Epithelial cell of esophagus (primary cell): ENCODE measurements around the gene SPATA2L.
"Not testable (repeated sequence)": the region's sequence is repeated elsewhere in the genome, so short reads cannot be mapped to it uniquely, and the experiment has no call there.

Source experiments
- DNase-seq: peaks from one replicate; pipeline ENCODE4 v3.0.0; 2010; ENCODE audit warnings: low read depth
- H3K4me3 ChIP-seq: 2 replicates; pipeline ENCODE4 v1.5.1; 2011; ENCODE audit warnings: mild to moderate bottlenecking, low read length, control low read depth
- CTCF ChIP-seq: IDR thresholded peaks from 2 replicates; pipeline ENCODE4 v1.5.1; 2011; ENCODE audit warnings: low read depth, mild to moderate bottlenecking, low read length, control low read depth, inconsistent platforms; ENCODE audit not compliant: insufficient read depth; ENCODE audit errors: missing control alignments

The SPATA2L gene

GRCh38 chr16:89693289-89693731, 8.2 kb downstream of the SPATA2L start:
- no peak for DNase-seq
- TF ChIP-seq CTCF, result no peak
- no peak overlapping the region for H3K4me3 ChIP-seq

- no peak for TF ChIP-seq CTCF
- no peak for DNase-seq
- no peak overlapping the region for H3K4me3 ChIP-seq
Observed at GRCh38 chr16:89691986-89692569, 9.4 kb downstream of the SPATA2L start.

GRCh38 chr16:89691231-89691985, 10.1 kb downstream of the SPATA2L start:
- H3K4me3 ChIP-seq, result no peak overlapping the region
- no peak for DNase-seq
- TF ChIP-seq CTCF, result no peak

- H3K4me3 ChIP-seq, result no peak overlapping the region
- no peak for DNase-seq
- no peak for TF ChIP-seq CTCF
Observed at GRCh38 chr16:89690392-89690901, 11.1 kb downstream of the SPATA2L start.

GRCh38 chr16:89689621-89690020, 11.9 kb downstream of the SPATA2L start:
- DNase-seq, result not testable (repeated sequence)

GRCh38 chr16:89689142-89689541, 12.4 kb downstream of the SPATA2L start:
- no peak overlapping the region for H3K4me3 ChIP-seq
- DNase-seq, result no peak
- no peak for TF ChIP-seq CTCF

More at GRCh38 chr16:89689621-89690020, 11.9 kb downstream of the SPATA2L start:
- H3K4me3 ChIP-seq, result not testable (repeated sequence)

GRCh38 chr16:89688395-89688794, 13.1 kb downstream of the SPATA2L start:
- DNase-seq, result no peak
- no peak overlapping the region for H3K4me3 ChIP-seq
- TF ChIP-seq CTCF, result no peak
